ENCODE measurements around the gene WIPI1.
"Not testable (repeated sequence)": the region's sequence is repeated elsewhere in the genome, so short reads cannot be mapped to it uniquely, and the experiment has no call there.

The WIPI1 gene

GRCh38 chr17:68437979-68438822 is 19.1 kb downstream of the WIPI1 start:
- peak; percentile 69 for DNase-seq (ENCODE audit: low spot score)

- DNase-seq (ENCODE audit: low spot score) = peak; percentile 89
Observed at GRCh38 chr17:68435876-68436842, 21.1 kb downstream of the WIPI1 start.

- no peak for DNase-seq (ENCODE audit: low spot score)
Observed at GRCh38 chr17:68435361-68435760, 21.9 kb downstream of the WIPI1 start.

GRCh38 chr17:68433911-68434508 is 23.3 kb downstream of the WIPI1 start:
- DNase-seq (ENCODE audit: low spot score) = no peak

GRCh38 chr17:68433211-68433610 is 24.1 kb downstream of the WIPI1 start:
- DNase-seq (ENCODE audit: low spot score) = no peak

GRCh38 chr17:68432086-68432864 is 25.0 kb downstream of the WIPI1 start:
- no peak for DNase-seq (ENCODE audit: low spot score)

GRCh38 chr17:68431661-68432071 is 25.6 kb downstream of the WIPI1 start:
- DNase-seq (ENCODE audit: low spot score) = peak; percentile 33

- DNase-seq (ENCODE audit: low spot score) = no peak
Observed at GRCh38 chr17:68431045-68431608, 26.2 kb downstream of the WIPI1 start.

GRCh38 chr17:68429881-68430280 is 27.4 kb downstream of the WIPI1 start:
- DNase-seq (ENCODE audit: low spot score) = no peak

GRCh38 chr17:68428498-68429172 is 28.7 kb downstream of the WIPI1 start:
- DNase-seq (ENCODE audit: low spot score) = no peak

GRCh38 chr17:68427575-68427974 is 29.7 kb downstream of the WIPI1 start:
- no peak for DNase-seq (ENCODE audit: low spot score)

GRCh38 chr17:68425979-68426378 is 31.3 kb downstream of the WIPI1 start:
- no peak for DNase-seq (ENCODE audit: low spot score)

- no peak for DNase-seq (ENCODE audit: low spot score)
Observed at GRCh38 chr17:68424861-68425260, 32.4 kb downstream of the WIPI1 start.

GRCh38 chr17:68424203-68424602 is 33.1 kb downstream of the WIPI1 start:
- DNase-seq (ENCODE audit: low spot score) = no peak

GRCh38 chr17:68423251-68423650 is 34.0 kb downstream of the WIPI1 start:
- DNase-seq (ENCODE audit: low spot score) = no peak

GRCh38 chr17:68422821-68423220 is 34.5 kb downstream of the WIPI1 start:
- DNase-seq (ENCODE audit: low spot score) = no peak

- no peak for DNase-seq (ENCODE audit: low spot score)
Observed at GRCh38 chr17:68421486-68421885, 35.8 kb downstream of the WIPI1 start.

- DNase-seq (ENCODE audit: low spot score) = no peak
Observed at GRCh38 chr17:68420065-68420464, 37.2 kb downstream of the WIPI1 start.

- DNase-seq (ENCODE audit: low spot score) = no peak
Observed at GRCh38 chr17:68418876-68419275, 38.4 kb downstream of the WIPI1 start.

- DNase-seq (ENCODE audit: low spot score) = no peak
Observed at GRCh38 chr17:68417317-68417716, 40.0 kb downstream of the WIPI1 start.

GRCh38 chr17:68414901-68415300 is 42.4 kb downstream of the WIPI1 start:
- not testable (repeated sequence) for DNase-seq (ENCODE audit: low spot score)
